ENCODE results near the gene MYO5A. TPM values are rescaled to one million over a fixed set of nuclear protein-coding genes. Genes with fewer than 3 reads are reported as not detected.
"Not testable (repeated sequence)": the region's sequence is repeated elsewhere in the genome, so short reads cannot be mapped to it uniquely, and the experiment has no call there.

MYO5A gene
- total RNA-seq, 1 experiment from 2014 or later = 21.8 TPM

DNA sequence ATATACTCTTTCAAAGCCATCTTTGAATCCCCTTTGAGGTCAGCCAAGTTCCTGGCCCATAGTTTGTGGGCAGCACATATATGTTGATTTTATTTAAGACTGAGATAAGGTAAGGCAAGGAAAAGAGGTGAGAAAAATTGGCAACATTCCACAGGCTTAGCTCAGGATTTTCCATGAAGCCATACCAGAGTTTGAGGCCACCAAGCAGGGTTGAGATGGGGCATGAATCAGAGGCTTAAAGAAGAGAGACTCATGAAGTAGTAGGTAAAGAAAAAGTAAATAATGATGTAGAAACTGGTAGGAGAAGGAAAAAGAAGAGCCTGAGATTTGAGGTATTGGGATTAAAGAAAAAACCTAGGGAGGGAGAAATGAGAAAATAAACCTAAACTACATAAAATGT, 89.2 kb downstream of the MYO5A start:
- Histone ChIP-seq H3K9ac (ENCODE audit: extremely low read depth, insufficient read length, low read length) (no peak overlapping the region), H4K8ac (replicated peaks; ENCODE audit: insufficient read length, low read depth, low read length) (no peak overlapping the region), H3K79me2 (ENCODE audit: insufficient read depth, low read length) (peaks cover 2% of the 10 kb centered on the region; the same call in 1 of the 2 replicates), H2BK5ac (ENCODE audit: insufficient read length, low read length) (no peak overlapping the region), H4K20me1 (ENCODE audit: control insufficient read depth, insufficient read depth, insufficient read length) (no peaks in the 10 kb centered on the region), H4K5ac (ENCODE audit: insufficient read length, low read depth, low read length) (no peak overlapping the region), H3K56ac (ENCODE audit: insufficient read length, low read depth, low read length) (no peak overlapping the region), H3K9me3 (ENCODE audit: control insufficient read depth, low read depth, low read length) (no peaks in the 10 kb centered on the region), H3K4me1 (ENCODE audit: insufficient read depth, low read length) (no peaks in the 10 kb centered on the region; the same call in 1 of the 2 replicates), H2AK5ac (ENCODE audit: insufficient read length, low read length) (no peak overlapping the region), H3K14ac (ENCODE audit: insufficient read depth, low read length) (no peak overlapping the region), H2BK120ac (ENCODE audit: low read depth, low read length, poor library complexity, severe bottlenecking) (no peak overlapping the region), H2BK12ac (ENCODE audit: insufficient read length, low read depth, low read length) (no peak overlapping the region), H3K23ac (ENCODE audit: insufficient read length, low read depth, low read length) (no peak overlapping the region), H3K4me2 (ENCODE audit: insufficient read depth, insufficient read length, low read length) (no peak overlapping the region), H2BK20ac (ENCODE audit: low read depth, low read length, poor library complexity, severe bottlenecking) (no peak overlapping the region), H3K79me1 (ENCODE audit: insufficient read depth, low read depth, low read length, poor library complexity, severe bottlenecking) (no peaks in the 10 kb centered on the region), H3K18ac (ENCODE audit: insufficient read length, low read depth, low read length) (no peak overlapping the region), H2BK15ac (ENCODE audit: low read depth, low read length) (no peak overlapping the region), H3K27ac (ENCODE audit: insufficient read length, low read depth, low read length) (no peak overlapping the region), H3K23me2 (ENCODE audit: insufficient read length, low read depth, low read length, poor library complexity, severe bottlenecking) (no peaks in the 10 kb centered on the region), H2AFZ (ENCODE audit: low read length) (no peak overlapping the region), H3K27me3 (ENCODE audit: insufficient read depth, low read length) (no peaks in the 10 kb centered on the region), H3K4ac (ENCODE audit: low read depth, low read length) (no peak overlapping the region), H3T11ph (ENCODE audit: low read length) (no peak overlapping the region), H4K91ac (ENCODE audit: insufficient read length, low read depth, low read length) (no peak overlapping the region)
- Mint-ChIP-seq H3K4me3 (no peak overlapping the region), H3K36me3 (ENCODE audit: insufficient read depth in 1 of 3, low read depth in 3 of 3) (no peaks in the 10 kb centered on the region), H3K27ac (no peak overlapping the region; a peak in 1 of 7 replicates), H3K27me3 (ENCODE audit: low read depth) (no peaks in the 10 kb centered on the region; the same call in 1 of the 2 replicates), H3K4me1 (peaks cover 9 to 14% of the 10 kb centered on the region in 2 experiments), H3K9me3 (no peaks in the 10 kb centered on the region)
- no peak for DNase-seq
- TF ChIP-seq, protein P1, sequence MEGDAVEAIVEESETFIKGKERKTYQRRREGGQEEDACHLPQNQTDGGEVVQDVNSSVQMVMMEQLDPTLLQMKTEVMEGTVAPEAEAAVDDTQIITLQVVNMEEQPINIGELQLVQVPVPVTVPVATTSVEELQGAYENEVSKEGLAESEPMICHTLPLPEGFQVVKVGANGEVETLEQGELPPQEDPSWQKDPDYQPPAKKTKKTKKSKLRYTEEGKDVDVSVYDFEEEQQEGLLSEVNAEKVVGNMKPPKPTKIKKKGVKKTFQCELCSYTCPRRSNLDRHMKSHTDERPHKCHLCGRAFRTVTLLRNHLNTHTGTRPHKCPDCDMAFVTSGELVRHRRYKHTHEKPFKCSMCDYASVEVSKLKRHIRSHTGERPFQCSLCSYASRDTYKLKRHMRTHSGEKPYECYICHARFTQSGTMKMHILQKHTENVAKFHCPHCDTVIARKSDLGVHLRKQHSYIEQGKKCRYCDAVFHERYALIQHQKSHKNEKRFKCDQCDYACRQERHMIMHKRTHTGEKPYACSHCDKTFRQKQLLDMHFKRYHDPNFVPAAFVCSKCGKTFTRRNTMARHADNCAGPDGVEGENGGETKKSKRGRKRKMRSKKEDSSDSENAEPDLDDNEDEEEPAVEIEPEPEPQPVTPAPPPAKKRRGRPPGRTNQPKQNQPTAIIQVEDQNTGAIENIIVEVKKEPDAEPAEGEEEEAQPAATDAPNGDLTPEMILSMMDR (conservative IDR thresholded peaks at IDR 0.05) = no peak

DNA sequence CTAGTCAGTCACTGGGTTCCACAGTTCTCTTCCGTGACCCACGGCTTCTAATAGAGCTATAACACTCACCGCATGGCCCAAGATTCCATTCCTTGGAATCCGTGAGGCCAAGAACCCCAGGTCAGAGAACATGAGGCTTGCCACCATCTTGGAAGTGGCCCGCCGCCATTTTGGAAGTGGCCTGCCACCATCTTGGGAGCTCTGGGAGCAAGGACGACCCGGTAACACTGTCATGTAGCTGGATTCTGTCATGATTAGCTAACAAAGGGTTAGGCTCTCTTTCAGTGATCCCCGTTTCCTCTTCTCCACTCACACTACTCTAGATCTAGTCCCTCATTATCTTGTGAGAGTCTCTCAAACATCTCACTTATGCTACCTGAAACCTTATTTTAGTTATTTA, 89.6 kb downstream of the MYO5A start:
- not testable (repeated sequence) for H3K23ac ChIP-seq (ENCODE audit: insufficient read length, low read depth, low read length); H2BK120ac ChIP-seq (ENCODE audit: low read depth, low read length, poor library complexity, severe bottlenecking); H2AK5ac ChIP-seq (ENCODE audit: insufficient read length, low read length); H3K36me3 Mint-ChIP-seq (ENCODE audit: insufficient read depth in 1 of 3, low read depth in 3 of 3); H3K9ac ChIP-seq (ENCODE audit: extremely low read depth, insufficient read length, low read length); H3K14ac ChIP-seq (ENCODE audit: insufficient read depth, low read length); H3T11ph ChIP-seq (ENCODE audit: low read length); H2AFZ ChIP-seq (ENCODE audit: low read length); H3K27me3 Mint-ChIP-seq (ENCODE audit: low read depth); H3K27me3 ChIP-seq (ENCODE audit: insufficient read depth, low read length); H3K4ac ChIP-seq (ENCODE audit: low read depth, low read length); H4K5ac ChIP-seq (ENCODE audit: insufficient read length, low read depth, low read length); H2BK12ac ChIP-seq (ENCODE audit: insufficient read length, low read depth, low read length); H2BK15ac ChIP-seq (ENCODE audit: low read depth, low read length); H3K23me2 ChIP-seq (ENCODE audit: insufficient read length, low read depth, low read length, poor library complexity, severe bottlenecking); H3K79me1 ChIP-seq (ENCODE audit: insufficient read depth, low read depth, low read length, poor library complexity, severe bottlenecking); H3K18ac ChIP-seq (ENCODE audit: insufficient read length, low read depth, low read length); H3K79me2 ChIP-seq (ENCODE audit: insufficient read depth, low read length); H3K4me3 Mint-ChIP-seq; H4K8ac ChIP-seq (replicated peaks; ENCODE audit: insufficient read length, low read depth, low read length); H3K4me1 ChIP-seq (ENCODE audit: insufficient read depth, low read length); H2BK5ac ChIP-seq (ENCODE audit: insufficient read length, low read length); H4K91ac ChIP-seq (ENCODE audit: insufficient read length, low read depth, low read length); H2BK20ac ChIP-seq (ENCODE audit: low read depth, low read length, poor library complexity, severe bottlenecking); H4K20me1 ChIP-seq (ENCODE audit: control insufficient read depth, insufficient read depth, insufficient read length); H3K56ac ChIP-seq (ENCODE audit: insufficient read length, low read depth, low read length); H3K27ac ChIP-seq (ENCODE audit: insufficient read length, low read depth, low read length); H3K4me2 ChIP-seq (ENCODE audit: insufficient read depth, insufficient read length, low read length); H3K9me3 Mint-ChIP-seq; DNase-seq; H3K9me3 ChIP-seq (ENCODE audit: control insufficient read depth, low read depth, low read length)
- Mint-ChIP-seq H3K27ac (peak overlapping the region in 1 of 3 experiments; percentile 68; a peak in 1 of 7 replicates), H3K4me1 (peaks cover 9 to 14% of the 10 kb centered on the region in 2 experiments)
- no CpG with 5 or more reads among the region's 9 CpGs for WGBS (ENCODE audit: extremely low coverage, insufficient read length, low lambda C conversion rate)
